GM23248 (cell line): ENCODE data around the gene C16orf54.

Source experiments
- EZH2 ChIP-seq: fragments of 200-600 bp; sonication (generic); IDR thresholded peaks from 2 replicates; pipeline ENCODE4 v1.6.1; 2018; ENCODE audit warnings: antibody characterized with exemption, mild to moderate bottlenecking; ENCODE audit not compliant: insufficient read depth, poor library complexity, severe bottlenecking
- EZH2phosphoT487 ChIP-seq: fragments of 200-600 bp; sonication (generic); IDR thresholded peaks from 2 replicates; pipeline ENCODE4 v1.6.1; 2018; ENCODE audit warnings: antibody characterized with exemption, moderate library complexity, mild to moderate bottlenecking, low read depth; ENCODE audit not compliant: insufficient read depth

DNA sequence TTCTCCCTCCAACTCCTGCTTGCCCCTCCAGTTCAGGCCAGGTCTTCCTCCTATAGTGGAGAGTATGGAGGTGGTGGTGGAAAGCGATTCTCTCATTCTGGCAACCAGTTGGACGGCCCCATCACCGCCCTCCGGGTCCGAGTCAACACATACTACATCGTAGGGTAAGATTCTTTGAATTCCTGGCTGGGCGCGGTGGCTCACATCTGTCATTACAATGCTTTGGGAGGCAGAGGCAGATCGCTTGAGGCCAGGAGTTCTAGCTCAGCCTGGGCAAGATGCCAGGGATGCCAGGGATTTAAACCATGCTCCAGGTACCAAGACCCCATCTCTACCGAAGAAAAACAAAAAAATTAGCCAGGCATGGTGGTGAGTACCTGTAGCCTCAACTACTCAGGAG is 33.7 kb upstream of the C16orf54 start:
- TF ChIP-seq EZH2 (no peak), EZH2phosphoT487 (no peak)
